Lower leg skin (tissue), 4 donors: Measurements from ENCODE around the gene WSCD2. TPM values are rescaled to one million over a fixed set of nuclear protein-coding genes. Genes with fewer than 3 reads are reported as not detected.

Experiments
- DNase-seq, 2 donors: peaks; one replicate each; pipeline ENCODE4 v3.0.0-alpha.2; 2019; ENCODE audit warnings: low spot score in 2 of 2
- H3K4me3 ChIP-seq: fragments of 200-600 bp; sonication (generic); 2 replicates; pipeline ENCODE4 v1.5.1; 2017; ENCODE audit warnings: mild to moderate bottlenecking, low read depth; ENCODE audit not compliant: poor library complexity, severe bottlenecking
- POLR2A ChIP-seq, 2 donors: fragments of 450-650 bp; IDR thresholded peaks; one replicate each; pipeline ENCODE4 v1.6.1; 2016 to 2017; ENCODE audit warnings: antibody characterized with exemption in 2 of 2, mild to moderate bottlenecking in 1 of 2, moderate library complexity in 1 of 2
- WGBS, 2 donors: methylation state at CpG; one replicate each; pipeline ENCODE4 v1.1.5; 2018; 5-methylcytosine and 5-hydroxymethylcytosine counted together
- intact Hi-C: fragments of 100-400 bp; cut with DNase I; formaldehyde crosslinking; loops from one replicate; pipeline ENCODE4 v1.15.0; 2023; ENCODE audit warnings: low total_unique reads
- total RNA-seq, 4 donors: library from RNA; depleted of rRNA; stranded (reverse); fragments of >200 nt; gene quantifications; one replicate each; pipeline ENCODE4 v1.1.0, GENCODE V29; 2016
- TF ChIP-seq, protein P1 (sequence below), 3 donors: fragments of 450-650 bp; IDR thresholded peaks; one replicate each; pipeline ENCODE4 v1.5.1; 2016; ENCODE audit warnings: antibody characterized with exemption in 3 of 3, mild to moderate bottlenecking in 3 of 3, moderate library complexity in 2 of 3

The WSCD2 gene
- total RNA-seq, 4 donors from 2014 or later: 0.15 to 0.63 (median 0.47) TPM

DNA sequence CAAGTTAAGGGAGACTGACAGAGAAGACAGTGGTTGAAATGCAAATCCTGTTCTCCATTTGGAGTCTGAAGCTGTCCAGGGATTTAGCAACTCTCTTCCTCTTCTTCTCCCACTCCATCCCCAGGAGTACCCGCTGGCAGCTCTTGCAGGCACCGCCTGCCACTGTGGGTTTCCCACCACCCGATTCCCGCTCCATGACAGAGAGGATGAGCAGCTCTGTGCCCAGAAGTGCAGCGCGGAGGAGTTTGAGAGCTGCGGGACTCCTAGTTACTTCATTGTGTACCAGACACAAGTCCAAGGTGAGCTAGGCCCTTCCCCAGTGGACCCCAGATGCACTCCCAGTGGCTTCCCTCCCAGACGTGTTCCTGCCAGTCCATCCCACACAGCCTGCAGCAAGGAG lies 97.8 kb downstream of the WSCD2 start:
- DNase-seq: no peak
- TF ChIP-seq POLR2A (IDR thresholded peaks at IDR 0.05): no peak
- TF ChIP-seq, protein P1, sequence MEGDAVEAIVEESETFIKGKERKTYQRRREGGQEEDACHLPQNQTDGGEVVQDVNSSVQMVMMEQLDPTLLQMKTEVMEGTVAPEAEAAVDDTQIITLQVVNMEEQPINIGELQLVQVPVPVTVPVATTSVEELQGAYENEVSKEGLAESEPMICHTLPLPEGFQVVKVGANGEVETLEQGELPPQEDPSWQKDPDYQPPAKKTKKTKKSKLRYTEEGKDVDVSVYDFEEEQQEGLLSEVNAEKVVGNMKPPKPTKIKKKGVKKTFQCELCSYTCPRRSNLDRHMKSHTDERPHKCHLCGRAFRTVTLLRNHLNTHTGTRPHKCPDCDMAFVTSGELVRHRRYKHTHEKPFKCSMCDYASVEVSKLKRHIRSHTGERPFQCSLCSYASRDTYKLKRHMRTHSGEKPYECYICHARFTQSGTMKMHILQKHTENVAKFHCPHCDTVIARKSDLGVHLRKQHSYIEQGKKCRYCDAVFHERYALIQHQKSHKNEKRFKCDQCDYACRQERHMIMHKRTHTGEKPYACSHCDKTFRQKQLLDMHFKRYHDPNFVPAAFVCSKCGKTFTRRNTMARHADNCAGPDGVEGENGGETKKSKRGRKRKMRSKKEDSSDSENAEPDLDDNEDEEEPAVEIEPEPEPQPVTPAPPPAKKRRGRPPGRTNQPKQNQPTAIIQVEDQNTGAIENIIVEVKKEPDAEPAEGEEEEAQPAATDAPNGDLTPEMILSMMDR (IDR thresholded peaks at IDR 0.05): no peak
- intact Hi-C loops: no loop called here
- no peak overlapping the region for H3K4me3 ChIP-seq
- WGBS, 2 donors: 82 to 87% methylated on average over 8 of the region's 8 CpGs

DNA sequence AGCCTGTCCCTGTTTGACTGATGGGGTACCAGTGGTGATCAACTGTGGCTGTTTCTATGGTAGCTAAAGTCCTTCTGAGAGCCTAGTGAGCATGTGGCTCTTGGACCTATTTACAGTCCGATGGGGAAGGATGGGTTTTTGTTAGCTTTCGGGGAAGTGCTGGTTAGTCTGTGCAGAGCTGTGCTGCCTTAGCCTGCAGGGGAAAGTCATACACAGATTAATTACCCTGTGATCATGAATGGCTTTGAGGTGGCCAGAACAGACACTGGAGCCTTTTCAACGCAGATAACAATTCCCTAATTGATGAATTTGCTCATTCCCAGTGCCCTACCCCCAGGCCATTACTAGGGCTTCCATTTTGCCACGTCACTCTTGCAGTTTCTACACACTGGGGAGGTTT lies 99.7 kb downstream of the WSCD2 start:
- TF ChIP-seq, protein P1 (IDR thresholded peaks at IDR 0.05): no peak
- no peak for TF ChIP-seq POLR2A (IDR thresholded peaks at IDR 0.05)
- WGBS, 2 donors: 59 to 60% methylated on average over 4 of the region's 4 CpGs
- H3K4me3 ChIP-seq: no peak overlapping the region
- no peak for DNase-seq
- intact Hi-C loops: no loop called here

DNA sequence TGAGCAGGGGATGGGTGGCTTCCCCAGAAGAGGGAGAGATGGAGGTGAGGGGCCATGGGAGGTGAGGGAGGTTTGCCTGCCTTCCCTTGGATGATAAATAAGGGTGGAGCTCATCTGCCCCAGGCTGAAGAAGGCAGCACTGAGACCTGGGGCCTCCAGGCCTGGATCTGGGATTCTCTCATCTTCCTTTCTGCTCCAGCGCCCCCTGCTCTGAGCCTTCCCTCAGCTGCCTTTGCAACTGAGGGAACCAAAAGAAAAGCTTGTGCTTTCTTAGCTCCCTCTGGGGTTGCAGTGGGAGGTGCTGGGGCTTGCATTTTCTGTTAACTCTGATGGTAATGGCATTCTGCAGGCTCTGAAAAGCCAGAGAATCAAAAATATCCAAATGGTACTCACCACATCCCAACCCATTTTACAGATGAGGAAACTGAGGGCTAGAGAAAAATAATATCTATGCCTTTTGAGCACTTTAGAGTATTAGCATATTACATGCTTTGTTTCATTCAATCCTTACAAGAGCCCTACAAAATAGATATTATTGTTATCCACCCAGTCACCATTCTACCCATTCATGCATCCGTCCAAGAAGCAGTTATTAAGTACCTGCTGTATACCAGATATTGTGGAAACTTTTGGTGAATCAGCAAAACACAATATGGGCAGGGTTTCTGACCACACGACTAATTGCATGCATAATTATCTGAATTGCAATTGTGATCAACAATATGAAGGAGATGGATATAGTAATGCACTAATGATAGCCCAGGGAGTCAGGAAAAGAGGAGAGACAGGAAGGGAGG lies 102.2 kb downstream of the WSCD2 start:
- no peak for DNase-seq
- intact Hi-C loops: no loop called here
- 36 to 51% methylated on average over 3 of the region's 3 CpGs for WGBS, 2 donors
- TF ChIP-seq, protein P1 (IDR thresholded peaks at IDR 0.05): no peak
- TF ChIP-seq POLR2A (IDR thresholded peaks at IDR 0.05): no peak
- H3K4me3 ChIP-seq: no peak overlapping the region

DNA sequence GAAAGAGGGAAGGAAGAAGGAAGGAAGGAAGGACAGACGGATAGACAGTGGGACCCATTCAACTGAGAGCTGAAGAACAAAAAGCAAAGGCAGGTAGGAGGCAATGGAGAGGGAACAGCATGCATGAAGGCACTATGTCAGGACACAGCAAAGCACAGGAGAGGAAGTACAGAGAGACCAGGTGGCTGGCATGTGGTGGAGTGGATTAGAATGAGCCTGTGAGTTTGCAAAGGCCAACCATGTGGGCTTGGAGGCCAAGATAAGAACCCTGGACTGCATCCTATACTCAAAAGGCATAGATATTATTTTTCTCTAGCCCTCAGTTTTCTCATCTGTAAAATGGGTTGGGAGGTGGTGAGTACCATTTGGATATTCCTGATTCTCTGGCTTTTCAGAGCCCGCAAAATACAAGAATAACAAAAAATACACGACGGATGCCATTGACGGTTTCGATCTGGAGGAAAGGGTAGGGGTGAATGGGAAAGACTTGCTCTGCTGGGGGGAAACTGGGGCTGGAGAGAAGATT lies 102.9 kb downstream of the WSCD2 start:
- WGBS, 2 donors: 89 to 90% methylated on average over 6 of the region's 6 CpGs
- intact Hi-C loops: no loop called here
- DNase-seq: no peak
- no peak for TF ChIP-seq POLR2A (IDR thresholded peaks at IDR 0.05)
- TF ChIP-seq, protein P1 (IDR thresholded peaks at IDR 0.05): no peak
- no peak overlapping the region for H3K4me3 ChIP-seq

DNA sequence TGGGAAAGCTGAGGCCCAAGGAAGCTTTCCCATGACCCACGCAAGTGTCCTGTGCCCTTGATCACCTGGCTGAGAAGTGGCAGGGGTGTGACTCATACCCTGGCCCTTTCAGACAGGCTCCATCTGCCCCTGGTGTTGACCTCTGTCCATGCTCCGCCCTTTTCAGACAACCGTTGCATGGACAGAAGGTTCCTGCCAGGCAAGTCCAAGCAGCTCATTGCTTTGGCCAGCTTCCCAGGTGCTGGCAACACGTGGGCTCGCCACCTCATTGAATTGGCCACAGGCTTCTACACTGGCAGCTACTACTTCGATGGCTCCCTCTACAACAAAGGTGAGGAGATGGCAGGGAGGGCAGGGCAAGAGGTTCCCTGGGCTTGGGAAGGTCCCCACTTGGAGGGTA lies 103.5 kb downstream of the WSCD2 start:
- DNase-seq: no peak
- intact Hi-C loops: no loop called here
- WGBS, 2 donors: 47 to 55% methylated on average over 6 of the region's 6 CpGs
- H3K4me3 ChIP-seq: no peak overlapping the region
- TF ChIP-seq, protein P1 (IDR thresholded peaks at IDR 0.05): no peak
- TF ChIP-seq POLR2A (IDR thresholded peaks at IDR 0.05): no peak
